Astrocyte (in vitro differentiated cells and primary cell): Measurements from ENCODE around the gene OSBP2.

Experiments used
- EZH2 ChIP-seq: IDR thresholded peaks from 2 replicates; pipeline ENCODE4 v1.6.1; 2012; ENCODE audit warnings: mild to moderate bottlenecking, low read length, inconsistent platforms; ENCODE audit not compliant: insufficient read depth
- TF ChIP-seq, protein P1 (sequence below): IDR thresholded peaks from 2 replicates; pipeline ENCODE4 v1.5.1; 2011; ENCODE audit warnings: low read depth, mild to moderate bottlenecking, inconsistent platforms, low read length, moderate library complexity; ENCODE audit not compliant: insufficient read depth

- TF ChIP-seq, protein P1, sequence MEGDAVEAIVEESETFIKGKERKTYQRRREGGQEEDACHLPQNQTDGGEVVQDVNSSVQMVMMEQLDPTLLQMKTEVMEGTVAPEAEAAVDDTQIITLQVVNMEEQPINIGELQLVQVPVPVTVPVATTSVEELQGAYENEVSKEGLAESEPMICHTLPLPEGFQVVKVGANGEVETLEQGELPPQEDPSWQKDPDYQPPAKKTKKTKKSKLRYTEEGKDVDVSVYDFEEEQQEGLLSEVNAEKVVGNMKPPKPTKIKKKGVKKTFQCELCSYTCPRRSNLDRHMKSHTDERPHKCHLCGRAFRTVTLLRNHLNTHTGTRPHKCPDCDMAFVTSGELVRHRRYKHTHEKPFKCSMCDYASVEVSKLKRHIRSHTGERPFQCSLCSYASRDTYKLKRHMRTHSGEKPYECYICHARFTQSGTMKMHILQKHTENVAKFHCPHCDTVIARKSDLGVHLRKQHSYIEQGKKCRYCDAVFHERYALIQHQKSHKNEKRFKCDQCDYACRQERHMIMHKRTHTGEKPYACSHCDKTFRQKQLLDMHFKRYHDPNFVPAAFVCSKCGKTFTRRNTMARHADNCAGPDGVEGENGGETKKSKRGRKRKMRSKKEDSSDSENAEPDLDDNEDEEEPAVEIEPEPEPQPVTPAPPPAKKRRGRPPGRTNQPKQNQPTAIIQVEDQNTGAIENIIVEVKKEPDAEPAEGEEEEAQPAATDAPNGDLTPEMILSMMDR: no peak
- TF ChIP-seq EZH2: no peak
Measured at GRCh38 chr22:30753701-30754100, 59.0 kb downstream of the OSBP2 start.
